GM12878 (cell line): ENCODE results near the gene YAE1. TPM values are rescaled to one million over a fixed set of nuclear protein-coding genes. Genes with fewer than 3 reads are reported as not detected.

Experiments used
- ATAC-seq: fragments of 200-7000 bp; cut with Tn5 transposase; 3 replicates; pipeline ENCODE4 v1.9.1; 2020; ENCODE audit warnings: mild to moderate bottlenecking, moderate library complexity
- BruUV-seq: library from RNA; stranded (reverse); fragments of 400-500 nt; replicated peaks from 2 replicates; lab custom pipeline; 2021; lab: Mats Ljungman, UMichigan
- CTCF ChIA-PET: fragments of 300-600 bp; sonication (Branson Sonifier 250); formaldehyde crosslinking; extraction: SDS; loops from one replicate; lab custom pipeline; 2021; ENCODE audit warnings: inconsistent platforms; lab: Yijun Ruan, JAX
- POLR2A ChIA-PET: fragments of 350-600 bp; formaldehyde crosslinking; extraction: SDS; loops from one replicate; lab custom pipeline; 2021; ENCODE audit warnings: inconsistent platforms; lab: Charles Lee
- RAD21 ChIA-PET: fragments of 300-600 bp; sonication (Branson Sonifier 250); formaldehyde crosslinking; loops from one replicate; lab custom pipeline; 2023; ENCODE audit warnings: antibody characterized with exemption; ENCODE audit not compliant: unreplicated experiment; lab: Charles Lee
- SMC1A ChIA-PET: fragments of 300-600 bp; sonication (Branson Sonifier 250); formaldehyde crosslinking; loops from one replicate; lab custom pipeline; 2023; ENCODE audit not compliant: unreplicated experiment, uncharacterized antibody; lab: Charles Lee
- DNase-seq: peaks from one replicate; pipeline ENCODE4 v3.0.0-alpha.2; 2011; ENCODE audit warnings: low read depth, low spot score
- FAIRE-seq: peaks from 3 replicates; lab custom pipeline; 2011; peaks lifted over from hg19 to GRCh38; lab: Jason Lieb, UNC
- H2AFZ ChIP-seq: 2 replicates; pipeline ENCODE4 v1.6.0; 2011; ENCODE audit warnings: low read depth, low read length, control low read depth; ENCODE audit not compliant: control insufficient read depth
- H3K27ac ChIP-seq: 2 replicates; pipeline ENCODE4 v1.5.1; 2011; ENCODE audit warnings: control low read depth; ENCODE audit not compliant: control insufficient read depth, insufficient read depth
- H3K27me3 ChIP-seq, 2 experiments: replicated peaks in 1 of 2; 2 replicates each; pipeline versions ENCODE4 v1.6.0 to v1.6.1; 2011; ENCODE audit warnings: low read length in 1 of 2; ENCODE audit not compliant: control insufficient read depth in 2 of 2, insufficient read depth in 2 of 2
- H3K36me3 ChIP-seq, 2 experiments: 2 replicates each; pipeline ENCODE4 v1.5.1; 2011; ENCODE audit warnings: low read length in 1 of 2; ENCODE audit not compliant: control insufficient read depth in 2 of 2, insufficient read depth in 2 of 2
- H3K4me1 ChIP-seq: 2 replicates; pipeline ENCODE4 v1.6.1; 2011; ENCODE audit warnings: mild to moderate bottlenecking, low read length, moderate library complexity, mixed read lengths; ENCODE audit not compliant: control insufficient read depth, insufficient read depth
- H3K4me2 ChIP-seq: 2 replicates; pipeline ENCODE4 v1.6.0; 2011; ENCODE audit warnings: control low read depth; ENCODE audit not compliant: control insufficient read depth, insufficient read depth
- H3K4me3 ChIP-seq: fragments of 200-600 bp; sonication (generic); 2 replicates; pipeline ENCODE4 v1.5.1; 2016
- H3K79me2 ChIP-seq: 2 replicates; pipeline ENCODE4 v1.6.0; 2011; ENCODE audit warnings: low read length; ENCODE audit not compliant: control insufficient read depth, insufficient read depth
- H3K9ac ChIP-seq: 2 replicates; pipeline ENCODE4 v1.8.0; 2011; ENCODE audit warnings: low read length, control low read depth, mixed read lengths; ENCODE audit not compliant: control insufficient read depth, insufficient read depth
- H3K9me3 ChIP-seq: replicated peaks from 3 replicates; pipeline ENCODE4 v1.5.1; 2011; ENCODE audit warnings: mild to moderate bottlenecking, low read length; ENCODE audit not compliant: control insufficient read depth, insufficient read depth
- H4K20me1 ChIP-seq: 2 replicates; pipeline ENCODE4 v1.6.0; 2011; ENCODE audit not compliant: control insufficient read depth, insufficient read depth
- BHLHE40 ChIP-seq, 2 experiments: fragments of 450-650 bp in 1 of 2; IDR thresholded peaks; 2 replicates each; pipeline ENCODE4 v1.6.1; 2011 to 2017; ENCODE audit warnings: low read depth in 2 of 2, borderline replicate concordance in 1 of 2, improper control_type of control experiment in 1 of 2, low read length in 1 of 2, mild to moderate bottlenecking in 1 of 2
- EZH2 ChIP-seq: IDR thresholded peaks from 2 replicates; pipeline ENCODE4 v1.6.1; 2012; ENCODE audit warnings: low read depth, mild to moderate bottlenecking, control low read depth, inconsistent platforms, low read length, borderline replicate concordance; ENCODE audit not compliant: control insufficient read depth
- FOXM1 ChIP-seq: IDR thresholded peaks from 2 replicates; pipeline ENCODE4 v1.6.1; 2012; ENCODE audit warnings: low read depth, mild to moderate bottlenecking, inconsistent platforms, low read length, moderate library complexity
- MAX ChIP-seq: IDR thresholded peaks from 2 replicates; pipeline ENCODE4 v1.6.1; 2012; ENCODE audit warnings: low read depth, low read length, improper control_type of control experiment
- MEF2B ChIP-seq: fragments of 450-650 bp; IDR thresholded peaks from 2 replicates; pipeline ENCODE4 v1.6.1; 2018; ENCODE audit warnings: mild to moderate bottlenecking, moderate library complexity; ENCODE audit not compliant: partially characterized antibody, poor library complexity, severe bottlenecking
- MYB ChIP-seq: fragments of 150-350 bp; IDR thresholded peaks from 2 replicates; pipeline ENCODE4 v1.6.1; 2014; ENCODE audit warnings: mild to moderate bottlenecking, low read depth, low read length, borderline replicate concordance
- PAX8 ChIP-seq: fragments of 450-650 bp; IDR thresholded peaks from 2 replicates; pipeline ENCODE4 v1.6.1; 2017; ENCODE audit warnings: mild to moderate bottlenecking, moderate library complexity
- SUZ12 ChIP-seq: fragments of 200-600 bp; sonication (generic); IDR thresholded peaks from one replicate; pipeline ENCODE4 v1.6.1; 2018; ENCODE audit warnings: antibody characterized with exemption, mild to moderate bottlenecking; ENCODE audit not compliant: unreplicated experiment
- YBX1 ChIP-seq: fragments of 450-650 bp; IDR thresholded peaks from 2 replicates; pipeline ENCODE4 v1.6.1; 2016; ENCODE audit warnings: antibody characterized with exemption
- WGBS: methylation state at CpG from one replicate; pipeline ENCODE4 v1.1.6; 2016; ENCODE audit warnings: low lambda C conversion rate; ENCODE audit not compliant: insufficient replicate concordance, insufficient coverage; ENCODE audit errors: missing lambda C conversion rate; 5-methylcytosine and 5-hydroxymethylcytosine counted together
- in situ Hi-C: fragments of 300-500 bp; cut with MboI; formaldehyde crosslinking; loops from 9 replicates; pipeline ENCODE4 v1.14.3; 2018; ENCODE audit warnings: mixed read lengths
- intact Hi-C: fragments of 100-400 bp; cut with micrococcal nuclease; formaldehyde crosslinking; loops from one replicate; pipeline ENCODE4 v1.14.2; 2022; ENCODE audit not compliant: unreplicated experiment
- polyA plus RNA-seq, 11 experiments: library from polyadenylated mRNA; depleted of rRNA in 4 of 11; unstranded in 6 of 11; stranded (reverse) in 5 of 11; fragments of >200 nt; fragmentation: Nextera tagmentation in 4 of 11; fragmentation: Illumina TruSeq in 1 of 11; extraction: Ambion mirVana in 4 of 11; extraction: Trizol in 1 of 11; gene quantifications; 1 replicate in 1 of 11; 2 replicates in 10 of 11; pipeline versions ENCODE4 v1.2.1 to v1.2.3, GENCODE V29; 2011 to 2016; ENCODE audit warnings: inconsistent platforms in 2 of 11, missing spikeins in 2 of 11, low read depth in 1 of 11
- total RNA-seq, 4 experiments: library from RNA; depleted of rRNA in 3 of 4; stranded (reverse); fragments of >200 nt in 3 of 4; fragmentation: Illumina TruSeq in 1 of 4; extraction: Trizol in 1 of 4; gene quantifications; 2 replicates each; pipeline versions ENCODE4 v1.2.1 to v1.2.3, GENCODE V29; 2013 to 2021

YAE1 gene
- total and polyA plus RNA-seq, 10 of the 15 experiments (the other 5 are each of a cell fraction or from before 2014, with no cell fraction given): 13.5 to 35.8 (median 22.9) TPM

DNA sequence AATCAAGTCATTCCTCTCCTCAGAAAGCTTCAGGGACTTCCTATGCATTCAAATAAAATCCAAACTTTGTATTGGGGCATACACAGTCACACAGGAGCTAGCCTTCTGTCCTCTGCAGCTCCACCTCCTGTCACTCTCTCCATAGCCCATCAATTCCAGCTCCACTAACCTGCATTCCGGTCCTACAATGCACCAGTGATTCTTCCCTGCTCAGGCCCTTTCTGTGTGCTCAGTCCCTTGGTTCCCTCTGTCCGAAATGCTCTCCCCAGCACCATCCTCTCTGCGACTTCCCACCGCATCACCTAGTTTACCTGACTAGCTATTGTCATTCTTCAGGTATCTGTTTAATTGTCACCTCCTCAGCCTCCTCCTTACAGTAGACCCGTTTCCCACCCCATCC, 26.4 kb upstream of the YAE1 start:
- DNase-seq (no peak), ATAC-seq (no peak), FAIRE-seq (no peak)
- H3K27me3 ChIP-seq: no peaks in the 10 kb centered on the region; a peak in 1 of 4 replicates
- ChIA-PET CTCF (no interaction called here), SMC1A (interaction anchor here (1.2 kb wide), 1 partner anchor 16 kb away, joined by 5 read pairs; no protein-coding TSS in a partner anchor), RAD21 (no interaction called here), POLR2A (interaction anchor here (0.6 to 0.7 kb wide), 3 partner anchors 44 to 714 kb away, joined by 3 read pairs; no protein-coding TSS in a partner anchor)
- H3K36me3 ChIP-seq: no peaks in the 10 kb centered on the region
- H3K4me3 ChIP-seq: no peak overlapping the region
- H2AFZ ChIP-seq: no peak overlapping the region
- H3K4me1 ChIP-seq: no peaks in the 10 kb centered on the region
- no peaks in the 10 kb centered on the region for H3K9me3 ChIP-seq
- no peak overlapping the region for H3K4me2 ChIP-seq
- no peaks in the 10 kb centered on the region for H4K20me1 ChIP-seq
- no peak overlapping the region for H3K9ac ChIP-seq
- 57% methylated on average over 5 of the region's 5 CpGs for WGBS
- BruUV-seq: no TSS peak
- no peak overlapping the region for H3K27ac ChIP-seq
- intact Hi-C loops: no loop called here
- no peaks in the 10 kb centered on the region for H3K79me2 ChIP-seq
- in situ Hi-C loops: no loop called here
- TF ChIP-seq EZH2 (no peak), MYB (no peak), MEF2B (no peak), BHLHE40 (IDR thresholded peaks at IDR 0.05; ENCODE audit: borderline replicate concordance in 1 of 2, low read depth in 2 of 2, low read length in 1 of 2) (no peak), SUZ12 (no peak), MAX (no peak), FOXM1 (no peak), YBX1 (no peak), PAX8 (no peak)
